Endodermal cell (in vitro differentiated cells): Measurements from ENCODE around the gene RNF175. TPM values are rescaled to one million over a fixed set of nuclear protein-coding genes. Genes with fewer than 3 reads are reported as not detected.

Experiments
- DNase-seq: peaks from one replicate; pipeline ENCODE4 v3.0.0-alpha.2; 2017
- H3K27ac ChIP-seq: 2 replicates; pipeline ENCODE4 v1.5.1; 2013; ENCODE audit warnings: mild to moderate bottlenecking, low read depth, low read length, moderate library complexity
- H3K27me3 ChIP-seq: 2 replicates; pipeline ENCODE4 v1.6.1; 2013; ENCODE audit warnings: mild to moderate bottlenecking, low read length, moderate library complexity; ENCODE audit not compliant: insufficient read depth, control insufficient read depth, poor library complexity, severe bottlenecking
- H3K36me3 ChIP-seq: 2 replicates; pipeline ENCODE4 v1.7.0; 2013; ENCODE audit warnings: mild to moderate bottlenecking, low read length, moderate library complexity; ENCODE audit not compliant: control insufficient read depth, insufficient read depth
- H3K4me1 ChIP-seq: one replicate; pipeline ENCODE4 v1.7.0; 2013; ENCODE audit warnings: low read length; ENCODE audit not compliant: control insufficient read depth, insufficient read depth
- H3K4me3 ChIP-seq: 2 replicates; pipeline ENCODE4 v1.5.1; 2013; ENCODE audit warnings: mild to moderate bottlenecking, low read length, moderate library complexity
- H3K9ac ChIP-seq: 2 replicates; pipeline ENCODE4 v1.6.1; 2013; ENCODE audit warnings: mild to moderate bottlenecking, low read length, moderate library complexity; ENCODE audit not compliant: poor library complexity, severe bottlenecking; ENCODE audit errors: extremely low read depth
- H3K9me3 ChIP-seq: 2 replicates; pipeline ENCODE4 v1.6.1; 2013; ENCODE audit warnings: mild to moderate bottlenecking, low read length, moderate library complexity; ENCODE audit not compliant: control insufficient read depth
- H3K27ac Mint-ChIP-seq: 2 replicates; pipeline ENCODE4 v1.8.0; 2020; ENCODE audit warnings: mixed read lengths
- H3K27me3 Mint-ChIP-seq: 2 replicates; pipeline ENCODE4 v1.8.0; 2021; ENCODE audit warnings: mild to moderate bottlenecking, mixed read lengths; ENCODE audit not compliant: insufficient read depth
- H3K36me3 Mint-ChIP-seq: 2 replicates; pipeline ENCODE4 v1.8.0; 2020; ENCODE audit warnings: low read depth, mixed read lengths
- H3K4me1 Mint-ChIP-seq: 2 replicates; pipeline ENCODE4 v1.8.0; 2020; ENCODE audit warnings: mixed read lengths
- H3K4me3 Mint-ChIP-seq: 2 replicates; pipeline ENCODE4 v1.8.0; 2020; ENCODE audit warnings: mild to moderate bottlenecking, moderate library complexity, mixed read lengths
- H3K9me3 Mint-ChIP-seq: 2 replicates; pipeline ENCODE4 v1.8.0; 2020; ENCODE audit warnings: mild to moderate bottlenecking, mixed read lengths
- CTCF ChIP-seq: fragments of 200-600 bp; sonication (generic); conservative IDR thresholded peaks from 2 replicates; pipeline ENCODE4 v1.5.0; 2021; ENCODE audit warnings: antibody characterized with exemption, mild to moderate bottlenecking
- WGBS, 2 experiments: methylation state at CpG; one replicate each; pipeline versions ENCODE4 v1.1.5 to v1.1.7; 2013; ENCODE audit warnings: missing lambda C conversion rate in 2 of 2, mixed read lengths in 1 of 2; ENCODE audit not compliant: insufficient coverage in 1 of 2, insufficient read length in 1 of 2; 5-methylcytosine and 5-hydroxymethylcytosine counted together
- long read RNA-seq, 4 experiments: library from polyadenylated mRNA in 2 of 4; library from RNA in 1 of 4; library from capped mRNA in 1 of 4; stranded (forward) in 3 of 4; unstranded in 1 of 4; transcript quantifications; one replicate each; pipeline ENCODE4 v2.0.0, GENCODE V29; 2020 to 2021; ENCODE audit warnings: inconsistent platforms in 1 of 4
- polyA plus RNA-seq, 2 experiments: library from polyadenylated mRNA; stranded (reverse); fragments of 50-300 nt; gene quantifications; one replicate each; pipeline ENCODE4 v1.2.3, GENCODE V29; 2013
- total RNA-seq, 2 donors: library from RNA; stranded (reverse); fragmentation: NEBNext Ultra II Directional in 1 of 2; extraction: Animal tissue kit (Norgen Biotek cat#: 25700) in 1 of 2; gene quantifications; 2 replicates in 1 of 2; 3 replicates in 1 of 2; pipeline ENCODE4 v1.2.1, GENCODE V29; 2021

The RNF175 gene
- total RNA-seq = 1 to 10 TPM; 1.7 to 4.2 TPM
- 22.5 TPM for polyA plus RNA-seq (2013, experiment 1 of 2)
- 20.8 TPM for polyA plus RNA-seq (2013, experiment 2 of 2)
- long read RNA-seq, experiment 1, partial matches to known transcripts = 0 of 4 reads
- long read RNA-seq, experiment 1, other reads (novel, unspliced or antisense) = 4 of 4 reads
- long read RNA-seq, experiment 2, partial matches to known transcripts = 1 of 2 reads
- long read RNA-seq, experiment 2, other reads (novel, unspliced or antisense) = 1 of 2 reads
- long read RNA-seq, experiment 3 = 0 reads
- long read RNA-seq, experiment 4 = 0 reads

DNA sequence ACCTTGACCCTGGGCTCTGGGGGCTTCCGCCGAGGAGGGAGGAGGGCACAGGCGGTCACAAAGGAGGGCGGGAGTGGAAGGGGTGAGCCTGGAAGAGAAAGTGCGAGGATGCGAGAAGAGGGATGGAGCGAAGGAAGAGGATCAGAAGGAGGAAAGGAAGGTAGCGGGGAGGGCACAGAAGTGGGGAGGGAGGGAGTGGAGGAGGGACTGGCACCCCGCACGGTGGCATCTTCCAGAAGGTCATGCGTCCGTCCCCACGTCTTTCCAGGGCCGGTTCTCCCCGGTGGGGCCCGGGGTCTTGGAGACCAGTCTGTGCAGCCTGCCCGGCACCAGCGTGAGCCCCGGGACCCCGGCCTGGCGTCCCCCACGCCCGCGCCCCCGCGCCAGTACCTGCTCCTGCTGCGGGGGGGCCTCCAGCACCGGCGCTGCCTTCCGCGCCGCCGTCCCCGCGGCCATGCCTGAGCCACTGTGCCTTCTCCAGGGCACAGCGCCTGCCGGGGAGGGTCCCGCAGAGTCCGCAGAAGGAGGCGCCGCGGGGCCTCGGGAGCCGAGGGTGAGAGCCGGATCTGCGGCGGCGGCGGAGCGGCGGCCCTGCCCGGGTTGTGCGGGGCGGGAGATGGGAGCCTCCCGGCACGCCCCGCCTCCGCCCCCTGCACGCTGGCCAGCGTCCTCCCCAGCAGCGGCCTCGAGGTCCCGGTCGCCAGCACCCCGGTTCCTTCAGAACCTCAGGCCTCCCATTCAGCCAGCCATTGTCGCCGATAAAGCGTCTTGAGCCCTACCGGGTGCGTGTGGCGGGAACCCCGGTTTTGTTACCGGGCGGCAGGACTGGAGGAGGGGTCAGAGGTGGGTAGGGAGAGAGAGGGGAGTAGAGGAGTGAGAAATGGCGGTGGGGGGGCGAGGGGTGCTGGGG, at the start of gene RNF175:
RNF175 (minus strand) TSS at position 618 of the 910 bp plus-strand sequence; CDS start at position 456, 162 bp downstream.
- Histone ChIP-seq H3K9ac (peak within 1 kb of the TSS; percentile 20), H3K27me3 (peaks cover 40% of the 10 kb centered on the region), H3K36me3 (no peaks in the 10 kb centered on the region), H3K9me3 (no peaks in the 10 kb centered on the region), H3K4me1 (peaks cover 3% of the 10 kb centered on the region), H3K4me3 (peak within 1 kb of the TSS; percentile 77), H3K27ac (no peak within 1 kb of the TSS)
- Mint-ChIP-seq H3K27me3 (peaks cover 49% of the 10 kb centered on the region), H3K36me3 (no peaks in the 10 kb centered on the region), H3K4me3 (peak within 1 kb of the TSS; percentile 62), H3K9me3 (peaks cover 1% of the 10 kb centered on the region), H3K4me1 (peaks cover 22% of the 10 kb centered on the region), H3K27ac (no peak within 1 kb of the TSS)
- peak; percentile 80 for DNase-seq
- TF ChIP-seq CTCF = no peak
- WGBS, 2 experiments = 4 to 9% methylated on average over 11 to 76 of the region's 76 CpGs

DNA sequence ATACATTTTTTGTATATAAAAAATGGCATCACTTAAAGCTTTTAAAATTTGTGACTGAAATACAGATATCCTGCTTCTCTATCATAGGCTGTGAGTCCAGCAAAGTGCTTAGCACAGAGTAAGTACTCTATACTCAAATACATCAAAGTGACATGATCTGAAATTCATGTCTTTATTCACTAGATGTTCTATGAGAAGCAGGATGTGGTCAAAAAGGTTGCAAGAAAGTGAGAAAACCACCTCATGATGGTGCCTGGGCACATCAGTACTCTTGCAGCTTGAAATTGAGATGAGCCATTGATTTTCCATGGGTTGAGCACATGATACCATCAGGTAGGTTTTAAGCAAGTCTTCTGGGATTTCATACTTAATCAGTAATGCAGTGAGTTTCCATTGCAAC, 49.5 kb upstream of the RNF175 start:
- H3K36me3 Mint-ChIP-seq = no peaks in the 10 kb centered on the region
- peaks cover 3% of the 10 kb centered on the region for H3K4me1 ChIP-seq
- H3K4me1 Mint-ChIP-seq = peaks cover 5% of the 10 kb centered on the region
- no peak overlapping the region for H3K9ac ChIP-seq
- H3K27ac ChIP-seq = no peak overlapping the region
- TF ChIP-seq CTCF = no peak
- H3K27me3 Mint-ChIP-seq = no peaks in the 10 kb centered on the region
- H3K4me3 Mint-ChIP-seq = no peak overlapping the region
- H3K9me3 ChIP-seq = no peaks in the 10 kb centered on the region
- no peaks in the 10 kb centered on the region for H3K27me3 ChIP-seq
- no peak overlapping the region for H3K27ac Mint-ChIP-seq
- H3K36me3 ChIP-seq = no peaks in the 10 kb centered on the region
- no peak overlapping the region for H3K4me3 ChIP-seq
- peaks cover 5% of the 10 kb centered on the region for H3K9me3 Mint-ChIP-seq
- DNase-seq = no peak

DNA sequence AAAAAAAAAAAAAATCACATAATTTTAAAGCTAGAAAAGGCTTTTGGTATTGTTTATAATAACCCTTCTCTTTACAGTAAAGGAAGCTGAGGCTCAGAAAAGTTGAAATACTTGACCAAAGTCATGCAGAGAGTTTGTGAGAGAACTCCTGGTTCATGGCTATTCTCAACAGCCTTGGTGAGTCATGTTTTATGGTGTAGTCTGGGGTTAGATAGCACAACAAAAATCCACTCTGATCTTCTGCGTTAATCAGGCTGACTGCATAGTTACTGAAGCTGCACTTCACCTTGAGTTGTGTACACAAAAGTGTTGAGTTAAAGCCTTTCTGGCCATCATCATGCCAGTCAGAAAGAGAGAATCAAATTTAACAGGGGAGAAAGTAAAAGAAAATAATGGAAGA, 48.4 kb upstream of the RNF175 start:
- no peaks in the 10 kb centered on the region for H3K27me3 Mint-ChIP-seq
- no peaks in the 10 kb centered on the region for H3K36me3 Mint-ChIP-seq
- Histone ChIP-seq H3K27ac (no peak overlapping the region), H3K36me3 (no peaks in the 10 kb centered on the region), H3K9me3 (no peaks in the 10 kb centered on the region), H3K4me1 (peaks cover 3% of the 10 kb centered on the region), H3K27me3 (no peaks in the 10 kb centered on the region), H3K4me3 (no peak overlapping the region), H3K9ac (no peak overlapping the region)
- peaks cover 5% of the 10 kb centered on the region for H3K9me3 Mint-ChIP-seq
- H3K4me3 Mint-ChIP-seq = no peak overlapping the region
- TF ChIP-seq CTCF = no peak
- peaks cover 5% of the 10 kb centered on the region for H3K4me1 Mint-ChIP-seq
- DNase-seq = no peak
- H3K27ac Mint-ChIP-seq = no peak overlapping the region
- WGBS, 2 experiments = 83 to 96% methylated on average over 1 of the region's 1 CpG
